Type B pancreatic cell (in vitro differentiated cells): ENCODE measurements around the gene AAMDC. TPM values are rescaled to one million over a fixed set of nuclear protein-coding genes. Genes with fewer than 3 reads are reported as not detected.
"Not testable (repeated sequence)": the region's sequence is repeated elsewhere in the genome, so short reads cannot be mapped to it uniquely, and the experiment has no call there.

ENCODE experiments used
- DNase-seq: peaks from one replicate; pipeline ENCODE4 v3.0.0; 2021; ENCODE audit warnings: mixed read lengths; ENCODE audit not compliant: unreplicated experiment; ENCODE audit errors: extremely low spot score
- H3K27ac Mint-ChIP-seq: 2 replicates; pipeline ENCODE4 v1.8.0; 2021; ENCODE audit warnings: mild to moderate bottlenecking, mixed read lengths
- H3K27me3 Mint-ChIP-seq: 2 replicates; pipeline ENCODE4 v1.8.0; 2021; ENCODE audit warnings: mixed read lengths
- H3K36me3 Mint-ChIP-seq: 2 replicates; pipeline ENCODE4 v1.8.0; 2021; ENCODE audit warnings: mixed read lengths
- H3K4me1 Mint-ChIP-seq: one replicate; pipeline ENCODE4 v1.8.0; 2021; ENCODE audit warnings: mixed read lengths; ENCODE audit not compliant: unreplicated experiment
- H3K4me3 Mint-ChIP-seq: 2 replicates; pipeline ENCODE4 v1.8.0; 2021; ENCODE audit warnings: mild to moderate bottlenecking, mixed read lengths
- H3K9me3 Mint-ChIP-seq: 2 replicates; pipeline ENCODE4 v1.8.0; 2021; ENCODE audit warnings: mixed read lengths
- total RNA-seq: library from RNA; stranded (reverse); gene quantifications from 2 replicates; pipeline ENCODE4 v1.2.1, GENCODE V29; 2021; ENCODE audit warnings: low replicate concordance
- TF ChIP-seq, protein P1 (sequence below): fragments of 200-600 bp; sonication (generic); conservative IDR thresholded peaks from 2 replicates; pipeline ENCODE4 v1.5.0; 2021; ENCODE audit warnings: antibody characterized with exemption, mild to moderate bottlenecking

The AAMDC gene
- total RNA-seq, 1 donor from 2014 or later, result 33.6 TPM

DNA sequence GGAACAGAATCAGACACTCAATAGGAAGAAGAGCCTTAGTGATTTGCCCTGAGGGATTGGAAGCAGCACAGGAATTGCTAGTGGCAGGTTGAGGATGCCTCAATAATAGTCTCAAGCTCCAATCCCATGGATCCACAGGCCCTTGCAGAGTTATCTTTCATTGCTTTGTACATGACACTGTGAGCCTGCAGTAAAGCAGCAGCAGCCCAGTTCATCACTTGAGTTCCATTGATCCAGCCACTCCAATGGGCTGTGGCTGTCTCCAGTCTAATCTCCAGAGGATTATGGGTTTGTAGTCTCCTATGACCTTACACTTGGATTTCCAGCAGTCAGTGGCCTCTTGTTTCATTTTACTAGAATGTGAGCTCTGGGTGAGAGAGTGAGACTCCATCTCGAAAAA is 45.4 kb downstream of the AAMDC start:
- peaks cover 14% of the 10 kb centered on the region for H3K36me3 Mint-ChIP-seq
- no peak overlapping the region for H3K27ac Mint-ChIP-seq
- DNase-seq, result no peak
- H3K4me3 Mint-ChIP-seq, result no peak overlapping the region
- no peaks in the 10 kb centered on the region for H3K9me3 Mint-ChIP-seq
- no peaks in the 10 kb centered on the region for H3K27me3 Mint-ChIP-seq
- TF ChIP-seq, protein P1, sequence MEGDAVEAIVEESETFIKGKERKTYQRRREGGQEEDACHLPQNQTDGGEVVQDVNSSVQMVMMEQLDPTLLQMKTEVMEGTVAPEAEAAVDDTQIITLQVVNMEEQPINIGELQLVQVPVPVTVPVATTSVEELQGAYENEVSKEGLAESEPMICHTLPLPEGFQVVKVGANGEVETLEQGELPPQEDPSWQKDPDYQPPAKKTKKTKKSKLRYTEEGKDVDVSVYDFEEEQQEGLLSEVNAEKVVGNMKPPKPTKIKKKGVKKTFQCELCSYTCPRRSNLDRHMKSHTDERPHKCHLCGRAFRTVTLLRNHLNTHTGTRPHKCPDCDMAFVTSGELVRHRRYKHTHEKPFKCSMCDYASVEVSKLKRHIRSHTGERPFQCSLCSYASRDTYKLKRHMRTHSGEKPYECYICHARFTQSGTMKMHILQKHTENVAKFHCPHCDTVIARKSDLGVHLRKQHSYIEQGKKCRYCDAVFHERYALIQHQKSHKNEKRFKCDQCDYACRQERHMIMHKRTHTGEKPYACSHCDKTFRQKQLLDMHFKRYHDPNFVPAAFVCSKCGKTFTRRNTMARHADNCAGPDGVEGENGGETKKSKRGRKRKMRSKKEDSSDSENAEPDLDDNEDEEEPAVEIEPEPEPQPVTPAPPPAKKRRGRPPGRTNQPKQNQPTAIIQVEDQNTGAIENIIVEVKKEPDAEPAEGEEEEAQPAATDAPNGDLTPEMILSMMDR, result no peak
- no peaks in the 10 kb centered on the region for H3K4me1 Mint-ChIP-seq

DNA sequence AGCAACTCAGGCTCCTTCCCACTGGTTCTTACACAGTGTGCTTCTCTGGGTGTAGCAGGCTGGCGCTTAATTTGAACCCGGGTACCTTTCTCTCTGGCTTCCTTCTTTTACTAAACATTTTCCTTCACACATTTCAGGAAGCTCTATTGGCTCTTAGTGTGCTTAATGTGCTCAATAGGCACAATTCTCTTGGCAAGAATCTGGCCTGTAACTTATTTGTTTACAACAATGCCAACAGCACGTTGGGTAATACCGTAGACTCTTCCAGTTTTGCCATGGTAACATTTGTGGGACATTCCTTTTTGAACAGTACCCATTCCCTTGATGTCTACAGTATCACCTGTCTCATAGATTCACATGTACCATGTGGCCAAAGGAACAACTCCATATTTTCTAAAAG is 47.8 kb downstream of the AAMDC start:
- H3K27ac Mint-ChIP-seq, result no peak overlapping the region
- no peaks in the 10 kb centered on the region for H3K9me3 Mint-ChIP-seq
- H3K36me3 Mint-ChIP-seq, result peaks cover 13% of the 10 kb centered on the region
- no peaks in the 10 kb centered on the region for H3K27me3 Mint-ChIP-seq
- no peak overlapping the region for H3K4me3 Mint-ChIP-seq
- TF ChIP-seq, protein P1, result no peak
- no peaks in the 10 kb centered on the region for H3K4me1 Mint-ChIP-seq
- no peak for DNase-seq

DNA sequence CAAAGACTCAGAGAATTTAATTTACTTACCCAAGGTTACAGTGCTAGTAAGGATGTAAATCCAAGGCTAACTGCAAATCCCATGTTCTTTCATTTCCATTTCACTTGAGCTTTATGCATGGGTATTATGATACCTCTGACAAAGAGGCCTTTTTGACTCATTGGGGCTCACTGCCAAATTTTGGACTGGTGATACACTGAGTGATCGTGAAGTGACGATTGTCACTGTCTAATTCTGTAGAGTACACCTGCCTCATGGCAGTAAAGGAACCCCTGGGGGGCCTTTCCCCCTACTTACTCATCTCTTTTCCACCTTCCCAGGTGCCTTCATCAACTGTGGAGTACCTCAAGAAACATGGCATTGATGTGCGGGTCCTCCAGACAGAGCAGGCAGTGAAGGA is 50.9 kb downstream of the AAMDC start:
- H3K36me3 Mint-ChIP-seq, result peaks cover 17% of the 10 kb centered on the region
- H3K4me1 Mint-ChIP-seq, result no peaks in the 10 kb centered on the region
- H3K9me3 Mint-ChIP-seq, result no peaks in the 10 kb centered on the region
- H3K4me3 Mint-ChIP-seq, result no peak overlapping the region
- no peaks in the 10 kb centered on the region for H3K27me3 Mint-ChIP-seq
- no peak overlapping the region for H3K27ac Mint-ChIP-seq
- no peak for DNase-seq
- TF ChIP-seq, protein P1, result no peak

DNA sequence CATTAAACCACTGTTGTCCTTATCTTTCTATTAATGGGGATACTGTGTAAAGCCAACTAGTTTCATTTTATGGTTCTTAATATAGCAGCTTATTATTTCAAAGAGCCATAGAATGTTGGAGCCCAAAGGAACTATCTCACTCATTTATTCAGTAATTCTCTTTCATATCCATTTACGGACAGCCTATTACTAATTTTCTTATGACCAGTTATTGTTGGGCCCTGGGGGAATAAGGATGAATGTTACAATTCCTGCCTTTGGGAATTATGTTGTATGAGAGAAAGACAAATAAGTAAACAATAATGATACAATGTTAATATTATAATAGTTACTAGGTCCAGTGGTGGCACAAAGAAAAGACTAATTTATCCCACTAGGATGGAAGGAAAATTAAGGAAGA is 52.4 kb downstream of the AAMDC start:
- DNase-seq, result no peak
- H3K27ac Mint-ChIP-seq, result no peak overlapping the region
- H3K9me3 Mint-ChIP-seq, result no peaks in the 10 kb centered on the region
- TF ChIP-seq, protein P1, result no peak
- H3K36me3 Mint-ChIP-seq, result peaks cover 21% of the 10 kb centered on the region
- no peak overlapping the region for H3K4me3 Mint-ChIP-seq
- H3K4me1 Mint-ChIP-seq, result no peaks in the 10 kb centered on the region
- H3K27me3 Mint-ChIP-seq, result no peaks in the 10 kb centered on the region

DNA sequence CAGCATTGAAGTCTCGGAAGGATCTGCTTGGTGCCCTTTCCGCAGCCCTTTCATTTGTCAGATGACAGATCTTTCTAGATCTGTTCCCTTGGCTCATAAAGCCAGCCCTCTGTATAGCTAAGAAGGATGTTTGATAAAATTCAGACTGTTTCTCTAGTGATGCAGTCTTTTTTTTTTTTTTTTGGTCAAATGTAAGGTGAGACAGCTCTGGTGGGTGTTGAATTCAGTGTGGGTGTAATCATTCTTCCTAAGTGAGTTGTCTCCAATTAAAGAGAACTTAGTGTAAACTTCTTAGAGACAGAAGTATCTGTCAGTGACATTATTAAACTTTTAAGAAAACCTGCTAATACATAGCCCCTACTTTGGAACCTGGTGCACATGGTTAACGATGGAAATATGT is 53.3 kb downstream of the AAMDC start:
- DNase-seq, result no peak
- peaks cover 17% of the 10 kb centered on the region for H3K36me3 Mint-ChIP-seq
- H3K4me3 Mint-ChIP-seq, result no peak overlapping the region
- TF ChIP-seq, protein P1, result no peak
- no peaks in the 10 kb centered on the region for H3K27me3 Mint-ChIP-seq
- no peaks in the 10 kb centered on the region for H3K4me1 Mint-ChIP-seq
- no peak overlapping the region for H3K27ac Mint-ChIP-seq
- no peaks in the 10 kb centered on the region for H3K9me3 Mint-ChIP-seq

DNA sequence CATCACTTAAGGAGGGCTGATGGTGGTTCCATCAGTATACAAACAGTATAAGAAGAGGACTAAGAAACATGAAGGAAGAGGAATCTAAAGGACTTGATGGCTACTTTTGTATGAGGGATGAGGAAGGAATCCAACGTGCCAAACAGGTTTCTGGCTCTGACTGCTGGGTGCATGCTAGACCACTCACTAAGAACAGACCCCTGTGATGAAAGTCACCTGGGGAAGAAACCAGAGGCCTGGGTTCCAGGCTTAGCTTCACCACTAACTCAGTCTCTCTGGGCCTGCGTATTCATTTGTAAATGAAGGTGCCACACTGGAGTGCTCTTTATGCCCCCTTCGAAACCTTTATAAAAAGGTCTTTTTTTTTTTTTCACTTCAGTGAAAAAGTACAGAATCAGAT is 55.1 kb downstream of the AAMDC start:
- Mint-ChIP-seq H3K9me3 (no peaks in the 10 kb centered on the region), H3K27me3 (no peaks in the 10 kb centered on the region), H3K27ac (no peak overlapping the region), H3K4me1 (no peaks in the 10 kb centered on the region), H3K36me3 (peaks cover 11% of the 10 kb centered on the region), H3K4me3 (no peak overlapping the region)
- no peak for DNase-seq
- TF ChIP-seq, protein P1, result no peak

DNA sequence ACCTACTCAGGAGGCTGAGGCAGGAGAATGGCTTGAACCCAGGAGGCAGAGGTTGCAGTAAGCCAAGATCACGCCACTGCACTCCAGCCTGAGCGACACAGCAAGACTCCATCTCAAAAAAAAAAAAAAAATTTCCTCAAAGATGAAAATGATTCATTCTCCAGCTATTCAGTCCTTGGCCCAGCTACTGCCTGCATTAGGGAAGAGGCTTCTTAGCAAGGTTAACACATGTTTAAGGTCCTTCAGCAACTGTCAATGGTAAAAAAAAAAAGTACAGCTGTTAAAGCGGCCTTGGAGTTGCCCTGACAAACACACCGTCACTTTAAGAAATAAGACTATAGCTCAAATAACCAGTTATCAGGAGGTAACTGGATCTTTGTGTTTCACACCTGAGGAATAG is 57.3 kb downstream of the AAMDC start:
- not testable (repeated sequence) for H3K36me3 Mint-ChIP-seq, H3K27ac Mint-ChIP-seq

More for the DNA sequence above, 57.3 kb downstream of the AAMDC start:
- not testable (repeated sequence) for H3K9me3 Mint-ChIP-seq, DNase-seq, H3K4me1 Mint-ChIP-seq, H3K27me3 Mint-ChIP-seq, H3K4me3 Mint-ChIP-seq
